Tibial nerve (tissue), 4 donors: ENCODE data around the gene SFXN5.

Experiments used
- EP300 ChIP-seq, 2 donors: sonication (generic); formaldehyde crosslinking; IDR thresholded peaks; one replicate each; pipeline ENCODE4 v1.6.1; 2017; ENCODE audit warnings: antibody characterized with exemption in 2 of 2, mild to moderate bottlenecking in 1 of 2
- POLR2A ChIP-seq, 2 donors: fragments of 450-650 bp; IDR thresholded peaks; one replicate each; pipeline ENCODE4 v1.6.1; 2017; ENCODE audit warnings: antibody characterized with exemption in 2 of 2, mild to moderate bottlenecking in 2 of 2, moderate library complexity in 2 of 2
- TF ChIP-seq, protein P1 (sequence below), 5 experiments: fragments of 200-600 bp in 3 of 5; fragments of 450-650 bp in 2 of 5; sonication (generic) in 3 of 5; IDR thresholded peaks; one replicate each; pipeline ENCODE4 v1.5.1; 2016 to 2019; ENCODE audit warnings: antibody characterized with exemption in 5 of 5, mild to moderate bottlenecking in 3 of 5, moderate library complexity in 2 of 5

DNA sequence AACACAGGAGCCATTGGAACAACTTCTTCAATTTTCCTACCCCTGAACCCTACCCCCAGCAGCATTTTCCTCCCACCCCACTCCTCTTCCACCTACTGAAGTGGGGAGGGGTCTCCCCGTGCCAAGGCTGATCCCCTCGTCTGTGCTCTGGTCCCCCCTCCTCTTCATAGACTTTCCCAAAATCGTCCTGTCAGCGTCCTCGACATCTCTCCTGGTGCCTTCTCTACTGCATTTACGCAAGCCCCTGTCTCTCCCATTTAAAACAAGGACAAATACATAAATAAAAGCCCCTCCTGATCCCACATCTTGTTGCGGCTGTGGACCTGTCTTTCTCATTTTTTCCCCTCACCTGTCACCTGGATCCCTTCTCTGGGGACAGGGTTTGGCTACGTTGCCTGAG, 112.0 kb downstream of the SFXN5 start:
- TF ChIP-seq, protein P1, sequence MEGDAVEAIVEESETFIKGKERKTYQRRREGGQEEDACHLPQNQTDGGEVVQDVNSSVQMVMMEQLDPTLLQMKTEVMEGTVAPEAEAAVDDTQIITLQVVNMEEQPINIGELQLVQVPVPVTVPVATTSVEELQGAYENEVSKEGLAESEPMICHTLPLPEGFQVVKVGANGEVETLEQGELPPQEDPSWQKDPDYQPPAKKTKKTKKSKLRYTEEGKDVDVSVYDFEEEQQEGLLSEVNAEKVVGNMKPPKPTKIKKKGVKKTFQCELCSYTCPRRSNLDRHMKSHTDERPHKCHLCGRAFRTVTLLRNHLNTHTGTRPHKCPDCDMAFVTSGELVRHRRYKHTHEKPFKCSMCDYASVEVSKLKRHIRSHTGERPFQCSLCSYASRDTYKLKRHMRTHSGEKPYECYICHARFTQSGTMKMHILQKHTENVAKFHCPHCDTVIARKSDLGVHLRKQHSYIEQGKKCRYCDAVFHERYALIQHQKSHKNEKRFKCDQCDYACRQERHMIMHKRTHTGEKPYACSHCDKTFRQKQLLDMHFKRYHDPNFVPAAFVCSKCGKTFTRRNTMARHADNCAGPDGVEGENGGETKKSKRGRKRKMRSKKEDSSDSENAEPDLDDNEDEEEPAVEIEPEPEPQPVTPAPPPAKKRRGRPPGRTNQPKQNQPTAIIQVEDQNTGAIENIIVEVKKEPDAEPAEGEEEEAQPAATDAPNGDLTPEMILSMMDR (IDR thresholded peaks at IDR 0.05): no peak
- TF ChIP-seq POLR2A (IDR thresholded peaks at IDR 0.05) (no peak), EP300 (IDR thresholded peaks at IDR 0.05) (no peak)
